Measurements from ENCODE around the gene DND1.
"Not testable (repeated sequence)": the region's sequence is repeated elsewhere in the genome, so short reads cannot be mapped to it uniquely, and the experiment has no call there.

DND1 gene

DNA sequence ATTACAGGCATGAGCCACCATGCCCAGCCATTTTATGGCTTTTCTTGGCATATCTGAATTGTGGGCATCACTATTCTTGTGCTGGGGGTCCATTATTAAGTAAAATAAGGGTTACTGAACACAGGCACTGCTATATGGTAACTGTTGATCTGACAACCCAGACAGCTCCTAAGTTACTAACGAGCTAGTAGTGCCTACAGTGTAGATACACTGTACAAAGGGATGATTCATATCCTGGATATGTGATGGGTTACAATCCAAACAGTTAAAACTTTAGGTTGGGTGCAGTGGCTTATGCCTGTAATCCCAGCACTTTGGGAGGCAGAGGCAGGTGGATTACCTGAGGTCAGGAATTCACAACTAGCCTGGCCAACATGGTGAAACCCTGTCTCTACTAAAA, 44.7 kb downstream of the DND1 start:
- no peak overlapping the region for H3K4me3 ChIP-seq (ENCODE audit: low read depth, low read length)
- TF ChIP-seq POLR2A (IDR thresholded peaks at IDR 0.05; ENCODE audit: extremely low read depth, insufficient read length): no peak
- TF ChIP-seq MAX (IDR thresholded peaks at IDR 0.05; ENCODE audit: low read depth, low read length): no peak
- TF ChIP-seq, protein P1, sequence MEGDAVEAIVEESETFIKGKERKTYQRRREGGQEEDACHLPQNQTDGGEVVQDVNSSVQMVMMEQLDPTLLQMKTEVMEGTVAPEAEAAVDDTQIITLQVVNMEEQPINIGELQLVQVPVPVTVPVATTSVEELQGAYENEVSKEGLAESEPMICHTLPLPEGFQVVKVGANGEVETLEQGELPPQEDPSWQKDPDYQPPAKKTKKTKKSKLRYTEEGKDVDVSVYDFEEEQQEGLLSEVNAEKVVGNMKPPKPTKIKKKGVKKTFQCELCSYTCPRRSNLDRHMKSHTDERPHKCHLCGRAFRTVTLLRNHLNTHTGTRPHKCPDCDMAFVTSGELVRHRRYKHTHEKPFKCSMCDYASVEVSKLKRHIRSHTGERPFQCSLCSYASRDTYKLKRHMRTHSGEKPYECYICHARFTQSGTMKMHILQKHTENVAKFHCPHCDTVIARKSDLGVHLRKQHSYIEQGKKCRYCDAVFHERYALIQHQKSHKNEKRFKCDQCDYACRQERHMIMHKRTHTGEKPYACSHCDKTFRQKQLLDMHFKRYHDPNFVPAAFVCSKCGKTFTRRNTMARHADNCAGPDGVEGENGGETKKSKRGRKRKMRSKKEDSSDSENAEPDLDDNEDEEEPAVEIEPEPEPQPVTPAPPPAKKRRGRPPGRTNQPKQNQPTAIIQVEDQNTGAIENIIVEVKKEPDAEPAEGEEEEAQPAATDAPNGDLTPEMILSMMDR (IDR thresholded peaks at IDR 0.05; ENCODE audit: low read depth, low read length): no peak
- no peak for TF ChIP-seq MYC (IDR thresholded peaks at IDR 0.05; ENCODE audit: low read depth, low read length)
- DNase-seq (ENCODE audit: low read depth): no peak

GRCh38 chr5:140627972-140628371, 45.4 kb downstream of the DND1 start:
- no peak overlapping the region for H3K4me3 ChIP-seq (ENCODE audit: low read depth, low read length)
- no peak for DNase-seq (ENCODE audit: low read depth)

GRCh38 chr5:140624886-140625285, 48.5 kb downstream of the DND1 start:
- DNase-seq (ENCODE audit: low read depth); H3K4me3 ChIP-seq (ENCODE audit: low read depth, low read length): not testable (repeated sequence)

More at GRCh38 chr5:140627972-140628371, 45.4 kb downstream of the DND1 start:
- TF ChIP-seq MAX (IDR thresholded peaks at IDR 0.05; ENCODE audit: low read depth, low read length) (no peak), MYC (IDR thresholded peaks at IDR 0.05; ENCODE audit: low read depth, low read length) (no peak), POLR2A (IDR thresholded peaks at IDR 0.05; ENCODE audit: extremely low read depth, insufficient read length) (no peak)

DNA sequence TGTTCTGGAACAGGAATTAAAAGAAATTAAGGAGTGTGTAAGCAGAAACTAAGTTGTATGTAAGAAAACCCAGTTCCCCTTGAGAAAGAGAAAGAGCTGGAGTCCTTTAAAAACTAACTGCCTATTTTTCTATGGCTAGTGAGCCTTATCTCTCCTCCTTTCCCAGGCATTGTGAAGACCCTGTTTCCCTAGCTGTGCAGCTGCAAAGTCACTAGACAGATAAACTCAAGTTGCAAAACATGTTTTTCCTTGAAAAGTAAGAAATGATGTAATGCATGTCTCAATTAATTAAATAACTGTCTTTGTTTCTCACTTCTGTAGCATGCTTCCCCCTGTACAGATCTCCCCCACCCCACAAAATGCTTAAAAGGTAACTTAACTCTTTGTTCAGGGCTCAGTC, 50.3 kb downstream of the DND1 start:
- H3K4me3 ChIP-seq (ENCODE audit: low read depth, low read length); DNase-seq (ENCODE audit: low read depth): not testable (repeated sequence)

DNA sequence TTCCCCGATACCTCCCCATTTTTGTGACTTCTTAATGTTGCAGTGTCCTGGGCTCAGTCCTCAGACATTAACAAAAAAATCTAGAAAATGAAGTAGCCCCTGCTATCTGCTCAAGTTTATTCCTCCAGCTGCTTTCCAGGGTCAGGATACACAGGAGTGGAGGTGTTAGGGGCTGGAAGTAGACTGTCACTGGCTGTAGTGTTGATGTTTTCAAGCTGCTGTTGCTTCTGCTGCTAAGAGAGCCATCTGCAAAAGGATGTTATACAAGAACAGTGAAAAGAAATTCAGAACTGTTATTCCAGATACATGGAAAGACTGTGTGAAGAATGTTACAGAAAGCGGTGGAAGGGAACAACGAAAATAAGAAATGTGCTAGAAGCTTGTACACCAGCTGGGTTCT, 51.1 kb downstream of the DND1 start:
- TF ChIP-seq MYC (IDR thresholded peaks at IDR 0.05; ENCODE audit: low read depth, low read length) (no peak), MAX (IDR thresholded peaks at IDR 0.05; ENCODE audit: low read depth, low read length) (no peak), POLR2A (IDR thresholded peaks at IDR 0.05; ENCODE audit: extremely low read depth, insufficient read length) (no peak)
- TF ChIP-seq, protein P1 (IDR thresholded peaks at IDR 0.05; ENCODE audit: low read depth, low read length): no peak
- no peak for DNase-seq (ENCODE audit: low read depth)
- no peak overlapping the region for H3K4me3 ChIP-seq (ENCODE audit: low read depth, low read length)
